GM19238 (cell line): ENCODE measurements around the gene HDAC9.

Experiments used
- DNase-seq: peaks from one replicate; pipeline ENCODE4 v3.0.0; 2011; ENCODE audit warnings: low spot score; ENCODE audit not compliant: insufficient read length

Gene HDAC9

GRCh38 chr7:18495412-18496340, at the start of gene HDAC9:
HDAC9 (plus strand) TSS chr7:18495749; CDS start chr7:18496303, 554 bp downstream.
- peak; percentile 4 for DNase-seq

DNA sequence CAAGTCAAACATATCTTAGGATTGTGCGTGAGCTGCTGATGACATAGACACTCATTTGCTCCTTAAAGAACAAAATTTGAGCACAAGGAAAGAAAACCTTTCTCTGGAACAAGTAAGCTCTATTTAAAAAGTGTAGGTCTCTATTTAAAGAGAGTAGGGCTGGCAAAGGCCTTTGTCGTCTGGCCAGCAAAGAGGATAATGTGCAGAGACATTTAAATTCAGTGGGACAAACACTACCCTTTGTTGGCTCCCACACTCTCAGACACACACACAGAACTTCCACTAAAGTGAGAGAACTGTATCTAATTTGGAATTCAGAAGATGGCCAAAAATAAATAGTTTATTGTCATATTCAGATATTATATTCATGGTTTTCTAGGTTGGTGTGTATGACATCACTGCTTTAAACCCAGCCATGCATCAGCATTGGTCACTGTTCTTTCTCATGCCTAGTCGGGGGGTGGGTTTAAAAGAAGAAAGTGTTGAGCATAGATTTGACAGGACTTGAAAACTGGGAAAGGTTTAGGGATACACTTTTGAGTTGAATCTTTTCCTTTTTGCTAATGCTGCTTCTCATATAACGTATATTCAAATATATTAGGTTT, 49.5 kb upstream of the HDAC9 start:
- DNase-seq = no peak

- DNase-seq = no peak
These were observed 45.5 kb upstream of the HDAC9 start for GRCh38 chr7:18450019-18450418.

- no peak for DNase-seq
These were observed 39.9 kb upstream of the HDAC9 start for GRCh38 chr7:18455606-18456005.

DNA sequence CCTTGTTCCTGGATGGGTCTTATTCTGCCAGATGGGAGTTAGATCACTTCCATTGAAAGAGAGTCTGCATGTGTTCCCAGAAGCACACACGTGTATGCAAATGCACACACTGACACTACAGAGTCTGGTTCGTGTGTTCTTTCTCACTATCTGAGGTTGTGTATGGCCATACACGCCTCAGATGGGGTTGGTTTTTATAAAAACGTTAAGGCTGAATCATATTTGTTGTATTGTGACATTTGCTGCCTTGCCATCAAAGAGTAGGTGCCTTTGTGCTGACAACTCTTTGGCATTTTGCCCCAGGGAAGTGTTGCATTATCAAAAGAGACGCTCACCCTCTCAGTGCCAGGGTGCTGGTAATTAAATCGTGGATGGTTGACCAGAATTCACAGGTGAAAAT, 37.7 kb upstream of the HDAC9 start:
- no peak for DNase-seq

- DNase-seq = no peak
These were observed 36.7 kb upstream of the HDAC9 start for GRCh38 chr7:18458830-18459229.

GRCh38 chr7:18459484-18460245, 35.9 kb upstream of the HDAC9 start:
- no peak for DNase-seq

DNA sequence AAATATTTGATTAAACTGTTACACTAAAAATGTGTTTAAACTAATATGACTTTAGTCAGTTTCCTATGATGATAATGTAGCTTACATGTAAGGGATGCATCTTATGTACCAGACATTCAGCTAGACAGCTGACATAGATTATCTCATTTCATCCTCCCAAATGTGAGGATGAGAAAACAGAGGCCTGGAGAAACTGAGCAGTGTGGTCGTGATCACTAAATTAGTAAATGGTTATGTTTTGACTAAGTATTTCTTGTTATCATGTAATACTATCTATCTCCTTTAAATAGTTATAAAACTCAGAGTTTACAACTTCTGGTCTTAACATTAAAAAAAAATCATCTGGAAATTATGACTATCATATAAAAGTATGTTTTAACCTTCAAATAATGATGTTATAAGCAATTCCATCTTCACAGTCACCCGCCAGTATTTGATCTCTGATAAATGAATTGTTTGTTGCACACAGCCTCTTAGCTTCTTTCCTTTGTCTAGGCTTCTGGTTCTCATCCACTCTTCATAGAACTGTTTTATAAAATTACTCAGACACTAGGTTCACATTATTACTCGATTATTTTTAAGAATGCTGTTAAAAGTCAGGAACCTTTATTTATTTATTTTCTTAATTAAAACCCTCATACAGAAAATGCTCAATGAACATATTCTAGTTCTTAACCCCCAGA, 33.6 kb upstream of the HDAC9 start:
- DNase-seq = no peak

DNA sequence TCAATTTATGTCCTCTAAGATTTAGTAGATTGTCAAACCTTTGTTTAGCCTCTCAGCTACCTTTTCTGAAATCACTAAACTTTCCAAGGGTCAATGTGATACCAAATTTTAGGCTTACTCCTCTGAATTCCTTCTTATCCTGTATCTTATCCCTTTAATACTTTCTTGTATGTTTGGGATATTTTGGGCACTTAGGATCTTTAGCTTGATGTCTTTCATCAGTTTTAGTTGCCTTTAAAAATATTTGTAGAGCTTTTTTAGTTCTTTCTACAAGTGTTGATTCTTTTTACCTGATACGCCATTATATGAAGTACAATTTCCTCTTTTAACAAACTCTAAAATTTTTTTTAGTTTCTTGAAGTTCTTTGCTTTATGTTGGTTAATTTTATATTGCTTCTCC, 30.7 kb upstream of the HDAC9 start:
- DNase-seq = no peak

- no peak for DNase-seq
These were observed 28.5 kb upstream of the HDAC9 start for GRCh38 chr7:18467011-18467410.

GRCh38 chr7:18468795-18469194, 26.8 kb upstream of the HDAC9 start:
- no peak for DNase-seq

DNA sequence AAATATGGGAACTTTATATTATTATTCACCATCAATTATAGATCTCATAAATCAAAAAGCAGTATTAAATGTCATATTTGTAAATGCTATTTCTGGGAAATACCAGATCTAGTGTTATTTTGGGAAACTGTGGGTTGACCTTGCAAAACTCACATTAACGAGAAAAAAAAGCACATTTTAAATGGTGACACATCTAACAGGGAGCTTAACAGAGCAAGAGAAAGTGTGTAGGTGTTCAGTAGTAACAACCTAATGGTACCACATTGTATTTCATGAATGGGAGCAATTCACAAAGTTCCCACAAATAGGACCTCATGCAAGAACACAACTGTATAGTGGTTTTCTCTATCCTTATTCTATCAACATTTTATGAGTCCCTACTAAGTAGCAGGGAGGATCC, 26.2 kb upstream of the HDAC9 start:
- DNase-seq = no peak

DNA sequence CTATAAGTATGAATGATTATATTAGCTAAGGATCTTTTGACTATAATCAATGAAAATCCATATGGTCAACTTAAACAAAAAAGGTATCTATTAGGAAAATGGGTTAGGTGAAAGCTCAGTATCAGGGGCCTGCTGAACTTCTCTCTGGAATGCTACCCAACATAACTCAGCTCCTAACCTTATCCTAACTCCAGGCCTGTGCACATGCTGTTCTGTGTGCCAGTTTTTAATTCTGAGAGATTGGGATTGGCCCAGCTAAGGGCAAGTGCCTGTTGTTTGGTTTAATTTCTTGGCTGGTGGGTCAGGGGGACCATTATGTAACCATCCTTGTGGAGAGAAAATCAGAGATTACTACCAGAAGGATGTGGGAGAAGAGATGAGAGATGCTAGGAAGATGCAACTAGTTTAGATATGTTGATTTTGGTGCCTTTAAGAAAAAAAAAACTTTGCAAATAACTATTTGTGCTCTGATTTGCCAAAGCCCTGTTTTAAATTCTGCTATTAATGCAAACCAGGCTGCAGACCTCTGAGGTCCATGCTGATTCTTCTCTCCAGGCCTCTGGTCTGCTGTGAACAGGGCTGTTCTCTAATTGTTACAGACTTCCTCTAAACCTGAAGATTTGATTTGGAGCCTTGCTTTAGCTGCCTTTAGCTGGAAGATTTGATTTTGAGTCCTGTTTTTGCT, 23.9 kb upstream of the HDAC9 start:
- no peak for DNase-seq

- no peak for DNase-seq
These were observed 23.4 kb upstream of the HDAC9 start for GRCh38 chr7:18472161-18472483.

DNA sequence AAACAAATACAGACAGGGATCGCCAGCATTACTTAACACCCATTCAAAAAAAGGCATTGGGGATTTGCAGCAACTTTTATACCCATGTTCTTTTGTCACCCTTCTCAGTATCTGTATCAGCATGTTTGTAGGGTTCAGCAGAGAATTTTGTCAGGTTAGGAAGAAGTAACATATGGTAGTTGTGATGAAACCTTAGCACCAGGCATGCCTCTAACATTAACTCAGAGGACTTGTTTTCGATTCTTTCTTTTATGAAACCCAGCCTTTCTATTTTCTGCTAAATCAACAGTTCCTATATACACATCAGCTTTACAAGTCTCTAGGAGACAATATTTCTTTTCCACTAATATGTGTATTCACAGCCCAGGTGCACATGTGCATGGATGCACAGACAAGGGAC, 22.4 kb upstream of the HDAC9 start:
- no peak for DNase-seq

DNA sequence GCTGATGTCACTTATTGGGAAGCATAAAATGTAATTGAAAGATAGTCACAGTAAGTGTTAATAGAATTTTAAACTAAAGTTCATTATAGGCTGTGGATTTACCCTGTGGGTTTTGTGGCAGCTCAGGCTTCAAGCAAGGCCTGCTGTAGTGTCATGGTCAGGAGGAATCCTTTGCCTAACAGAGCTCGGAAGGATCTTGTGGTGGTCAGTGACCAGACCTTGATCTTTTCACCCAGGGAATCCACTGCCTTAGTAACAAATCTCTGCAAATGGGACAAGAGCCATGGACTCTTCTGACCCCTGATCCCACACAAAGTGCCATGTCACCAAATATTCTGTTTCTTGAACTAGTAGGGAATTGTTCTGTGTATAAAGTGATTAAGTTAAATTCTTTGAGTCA, 20.6 kb upstream of the HDAC9 start:
- DNase-seq = no peak

DNA sequence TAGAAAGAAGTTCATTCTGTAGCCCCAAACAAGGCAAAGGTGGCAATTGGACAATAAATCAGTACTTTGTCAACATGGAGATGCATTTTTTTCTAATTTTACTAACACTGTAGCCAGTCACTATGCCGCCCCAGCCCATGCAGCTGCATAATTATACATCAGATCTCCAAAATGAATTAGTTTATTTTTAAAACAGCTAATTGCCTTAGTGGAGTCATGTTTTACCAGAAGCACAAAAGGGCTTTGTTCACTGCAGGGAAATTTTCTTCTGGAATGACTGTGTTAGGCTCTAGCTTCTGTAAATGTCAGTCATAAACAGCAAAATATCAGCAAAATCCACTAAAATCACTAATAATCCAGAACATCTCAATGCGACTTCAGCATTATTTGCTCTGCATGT, 20.1 kb upstream of the HDAC9 start:
- no peak for DNase-seq

DNA sequence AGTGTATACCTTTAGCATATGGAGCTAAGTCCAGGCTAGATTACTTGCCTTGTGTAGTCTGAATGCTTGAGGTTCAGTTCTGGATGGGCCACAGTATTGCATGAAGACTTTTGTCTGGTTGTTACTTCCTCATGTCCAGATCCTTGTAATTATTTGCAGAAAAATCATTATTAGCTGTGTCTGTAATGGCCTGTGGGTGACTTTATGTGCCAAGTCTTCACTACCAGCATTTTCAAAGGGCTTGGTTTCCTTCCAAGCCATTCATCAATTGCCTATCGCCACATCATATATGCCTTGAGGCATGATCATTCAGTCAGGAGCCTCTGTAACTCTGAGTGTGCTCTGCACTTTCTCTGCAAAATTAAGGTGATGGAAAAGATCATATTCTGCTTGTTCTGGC, 13.8 kb upstream of the HDAC9 start:
- DNase-seq = no peak

- DNase-seq = no peak
These were observed 7.5 kb upstream of the HDAC9 start for GRCh38 chr7:18488049-18488448.

- no peak for DNase-seq
These were observed 5.9 kb upstream of the HDAC9 start for GRCh38 chr7:18489624-18490023.

GRCh38 chr7:18491871-18492270, 3.7 kb upstream of the HDAC9 start:
- no peak for DNase-seq
